Measurements from ENCODE around the gene PIP5KL1. TPM values are rescaled to one million over a fixed set of nuclear protein-coding genes. Genes with fewer than 3 reads are reported as not detected.

PIP5KL1 gene
- total RNA-seq = 8.6 and 15.3 TPM in 2 replicates

DNA sequence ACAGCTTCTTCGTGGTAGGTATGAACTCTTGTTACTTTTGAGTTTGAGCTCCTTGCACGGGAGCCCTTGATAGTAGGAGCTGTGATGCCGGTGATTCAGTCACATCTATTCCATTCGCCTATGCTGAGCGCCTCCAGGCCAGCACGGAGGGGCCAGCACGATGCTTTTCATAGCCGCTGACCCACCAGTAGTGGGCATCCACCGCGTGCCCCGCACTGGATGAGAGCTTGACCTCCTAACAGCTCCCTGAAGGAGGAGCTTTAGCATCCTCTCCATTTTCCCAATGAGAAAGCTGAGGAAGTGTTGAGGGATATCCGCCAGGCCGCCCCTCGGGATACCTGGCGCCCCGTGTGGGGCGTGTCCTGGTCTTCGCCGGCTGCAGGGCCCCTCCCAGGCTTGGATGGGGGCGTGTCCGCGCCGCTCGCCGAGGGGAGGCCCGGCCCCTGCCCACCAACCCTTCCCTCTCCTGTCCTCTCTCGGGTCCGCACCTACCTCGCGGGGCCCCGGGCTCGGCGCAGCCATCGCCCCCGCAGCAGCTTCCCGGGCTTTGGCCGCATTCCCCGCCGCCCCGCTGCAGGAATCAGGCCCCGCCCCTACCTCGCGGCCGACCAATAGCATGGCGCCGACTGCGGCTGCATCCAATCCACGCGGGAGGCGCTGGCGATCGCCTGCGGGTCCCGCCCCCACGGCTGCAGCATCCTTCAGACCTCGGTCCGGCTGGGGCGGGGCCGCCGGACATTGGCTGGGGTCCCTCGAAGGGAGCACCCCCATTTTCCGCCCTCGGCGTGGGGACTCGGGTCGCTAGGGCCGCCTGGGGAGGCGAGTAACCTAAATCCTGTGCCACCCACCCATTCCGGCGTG is at the start of gene PIP5KL1:
Gene PIP5KL1, minus strand, starts transcription at position 547 of the 861 bp plus-strand sequence. Its CDS starts 25 bp downstream, at position 522.

GRCh38 chr9:127937388-127938297 is 7.1 kb upstream of the PIP5KL1 start, which contains the start of gene DPM2:
DPM2 (minus strand) TSS chr9:127937854; CDS start chr9:127937820, 34 bp downstream.

DNA sequence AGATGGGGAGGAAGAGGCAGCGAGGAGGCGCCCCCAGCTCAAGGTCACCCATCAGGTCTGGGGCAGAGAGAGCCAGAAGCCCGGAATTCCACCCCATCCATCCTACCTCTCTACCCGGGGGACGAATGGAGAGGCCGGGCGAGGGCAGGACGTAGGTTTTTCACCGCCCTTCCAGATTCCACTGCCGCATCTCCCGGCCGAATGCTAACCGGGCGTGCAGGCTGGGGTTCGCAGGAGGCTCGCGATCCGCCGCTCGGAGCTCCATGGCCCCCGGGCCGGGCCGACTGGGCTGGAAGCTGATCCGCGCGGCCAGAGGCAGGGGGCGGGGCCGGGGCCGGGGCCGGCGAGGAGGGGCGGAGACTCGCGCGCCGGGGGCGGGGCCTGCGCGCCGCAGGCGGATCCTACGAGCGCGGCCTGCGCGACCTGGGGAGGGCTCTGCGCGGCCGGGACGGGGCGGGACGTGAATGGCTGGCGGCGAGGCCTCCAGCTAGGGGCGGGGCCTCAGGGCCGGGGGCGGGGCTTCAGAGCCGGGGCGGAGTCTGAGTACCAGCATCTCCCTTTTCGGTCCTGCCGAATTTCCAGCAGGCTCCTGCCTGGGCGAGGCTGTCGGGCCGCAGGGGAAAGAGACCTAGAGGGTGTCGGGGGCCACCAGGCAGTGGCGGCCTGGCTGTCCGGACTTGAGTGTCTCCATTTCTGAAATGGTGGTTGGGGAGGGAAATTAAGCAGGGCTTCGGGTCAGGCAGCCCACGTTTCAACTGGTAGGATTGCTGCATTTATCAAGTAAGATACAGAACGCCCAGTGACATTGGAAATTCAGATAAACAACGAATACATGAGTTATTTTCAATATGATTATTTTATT is 13.6 kb downstream of the PIP5KL1 start, which contains the start of gene ST6GALNAC4:
Gene ST6GALNAC4, minus strand, starts transcription at position 322 of the 862 bp plus-strand sequence. CDS start 622 bp downstream, outside the sequence.

GRCh38 chr9:127899128-127899943 is 31.2 kb downstream of the PIP5KL1 start, which contains the start of gene ST6GALNAC6:
ST6GALNAC6 (minus strand) TSS chr9:127899603; CDS start chr9:127897981, 1,622 bp downstream.

DNA sequence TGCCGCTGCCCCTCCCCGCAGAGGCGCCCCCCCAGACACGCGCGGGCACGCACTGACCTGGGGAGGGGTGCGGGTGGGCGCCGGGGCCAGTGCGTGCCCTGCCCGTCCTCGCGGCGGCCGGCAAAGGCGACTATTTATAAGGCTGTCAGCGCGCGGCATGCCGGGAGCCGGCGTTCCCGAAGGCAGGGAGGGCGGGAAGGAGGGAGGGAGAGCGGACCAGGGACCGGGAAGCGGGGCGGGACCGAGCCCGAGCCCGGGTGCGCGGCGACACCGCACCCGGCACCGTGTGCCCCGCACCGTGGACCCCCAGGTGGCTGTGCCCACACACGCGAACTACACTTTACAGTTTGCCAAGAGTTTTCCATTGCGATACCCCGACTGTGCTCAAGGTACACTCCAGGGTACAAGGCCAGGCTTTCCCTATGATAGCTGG is 53.0 kb downstream of the PIP5KL1 start, which contains the start of gene AK1:
Gene AK1, minus strand, starts transcription at position 110 of the 433 bp plus-strand sequence. CDS start 3,058 bp downstream, outside the sequence.

Other genes with a start within 250 kb of the PIP5KL1 start
- gene CFAP157, start 223.8 kb downstream of the PIP5KL1 start, total RNA-seq = under 0.01 TPM in 1 of 2 replicates, not detected in the other
- gene PTRH1, start 215.1 kb downstream of the PIP5KL1 start, total RNA-seq = 7.2 and 9.4 TPM in 2 replicates
- gene TTC16, start 214.7 kb downstream of the PIP5KL1 start, total RNA-seq = not detected in 2 replicates
- 5.1 and 9.4 TPM in 2 replicates for gene TOR2A, start 195.5 kb downstream of the PIP5KL1 start, total RNA-seq
- under 0.01 and 0.43 TPM in 2 replicates for gene SH2D3C, start 152.1 kb downstream of the PIP5KL1 start, total RNA-seq
- gene CDK9, start 144.7 kb downstream of the PIP5KL1 start, total RNA-seq = 33.0 and 61.7 TPM in 2 replicates
- 41.6 and 47.3 TPM in 2 replicates for gene FPGS, start 127.9 kb downstream of the PIP5KL1 start, total RNA-seq
- 4.3 and 7.5 TPM in 2 replicates for gene ENG, start 76.1 kb downstream of the PIP5KL1 start, total RNA-seq
- 12.2 and 43.2 TPM in 2 replicates for gene AK1, start 53.1 kb downstream of the PIP5KL1 start, total RNA-seq
- gene ST6GALNAC6, start 31.2 kb downstream of the PIP5KL1 start, total RNA-seq = 20.0 and 28.7 TPM in 2 replicates
- gene ST6GALNAC4, start 13.7 kb downstream of the PIP5KL1 start, total RNA-seq = 12.6 and 28.2 TPM in 2 replicates
- gene DPM2, start 7.1 kb upstream of the PIP5KL1 start, total RNA-seq = 12.6 and 21.1 TPM in 2 replicates
- 15.8 and 22.4 TPM in 2 replicates for gene EEIG1, start 50.2 kb upstream of the PIP5KL1 start, total RNA-seq
- 10.2 and 11.1 TPM in 2 replicates for gene NAIF1, start 136.5 kb upstream of the PIP5KL1 start, total RNA-seq
- 5.5 and 13.3 TPM in 2 replicates for gene SLC25A25, start 137.5 kb upstream of the PIP5KL1 start, total RNA-seq
- gene PTGES2, start 197.0 kb upstream of the PIP5KL1 start, total RNA-seq = 26.3 and 74.3 TPM in 2 replicates
- gene LCN2, start 218.7 kb upstream of the PIP5KL1 start, total RNA-seq = 0.39 and 0.54 TPM in 2 replicates
- 30.6 and 40.8 TPM in 2 replicates for gene BBLN, start 229.5 kb upstream of the PIP5KL1 start, total RNA-seq